DOHH2 (cell line): Measurements from ENCODE around the gene PPP2R2C.

Source experiments
- EZH2phosphoT487 ChIP-seq: fragments of 200-600 bp; sonication (generic); IDR thresholded peaks from 2 replicates; pipeline ENCODE4 v1.6.1; 2017; ENCODE audit warnings: borderline replicate concordance, mild to moderate bottlenecking, antibody characterized with exemption, low read length, moderate library complexity, mixed read lengths
- TF ChIP-seq, protein P1 (sequence below): fragments of 200-600 bp; sonication (generic); IDR thresholded peaks from one replicate; pipeline ENCODE4 v1.5.1; 2014; ENCODE audit warnings: antibody characterized with exemption, mild to moderate bottlenecking, low read depth, low read length; ENCODE audit not compliant: poor library complexity, severe bottlenecking

DNA sequence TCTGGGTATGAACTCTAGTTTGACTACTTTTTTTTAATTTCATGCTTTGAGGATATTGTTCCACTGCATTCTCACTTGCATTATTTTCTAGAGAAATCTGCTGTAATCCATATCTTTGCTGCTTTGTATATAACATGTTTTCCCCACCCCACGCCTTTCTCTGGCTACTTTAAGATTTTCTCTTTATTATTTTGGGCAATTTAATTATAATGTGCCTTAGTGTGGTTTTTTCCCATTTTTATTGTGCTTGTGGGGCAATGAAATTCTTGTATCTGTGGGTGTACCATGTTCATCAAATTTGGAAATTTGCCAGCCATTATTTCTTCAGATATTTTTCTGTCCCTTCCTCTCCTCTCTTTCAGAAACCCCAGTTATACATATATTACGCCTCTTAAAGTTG is 15.1 kb upstream of the PPP2R2C start:
- no peak for TF ChIP-seq EZH2phosphoT487
- TF ChIP-seq, protein P1, sequence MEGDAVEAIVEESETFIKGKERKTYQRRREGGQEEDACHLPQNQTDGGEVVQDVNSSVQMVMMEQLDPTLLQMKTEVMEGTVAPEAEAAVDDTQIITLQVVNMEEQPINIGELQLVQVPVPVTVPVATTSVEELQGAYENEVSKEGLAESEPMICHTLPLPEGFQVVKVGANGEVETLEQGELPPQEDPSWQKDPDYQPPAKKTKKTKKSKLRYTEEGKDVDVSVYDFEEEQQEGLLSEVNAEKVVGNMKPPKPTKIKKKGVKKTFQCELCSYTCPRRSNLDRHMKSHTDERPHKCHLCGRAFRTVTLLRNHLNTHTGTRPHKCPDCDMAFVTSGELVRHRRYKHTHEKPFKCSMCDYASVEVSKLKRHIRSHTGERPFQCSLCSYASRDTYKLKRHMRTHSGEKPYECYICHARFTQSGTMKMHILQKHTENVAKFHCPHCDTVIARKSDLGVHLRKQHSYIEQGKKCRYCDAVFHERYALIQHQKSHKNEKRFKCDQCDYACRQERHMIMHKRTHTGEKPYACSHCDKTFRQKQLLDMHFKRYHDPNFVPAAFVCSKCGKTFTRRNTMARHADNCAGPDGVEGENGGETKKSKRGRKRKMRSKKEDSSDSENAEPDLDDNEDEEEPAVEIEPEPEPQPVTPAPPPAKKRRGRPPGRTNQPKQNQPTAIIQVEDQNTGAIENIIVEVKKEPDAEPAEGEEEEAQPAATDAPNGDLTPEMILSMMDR: no peak
